GM12875 (cell line): ENCODE data around the gene CLDN10.

Experiments used
- H3K4me3 ChIP-seq: one replicate; pipeline ENCODE4 v1.5.1; 2011; ENCODE audit warnings: low read depth, low read length, control low read depth
- CTCF ChIP-seq: IDR thresholded peaks from 2 replicates; pipeline ENCODE4 v1.5.1; 2011; ENCODE audit warnings: low read depth, mild to moderate bottlenecking, control low read depth, inconsistent platforms, low read length, moderate library complexity, borderline replicate concordance; ENCODE audit not compliant: insufficient read depth

CLDN10 gene

GRCh38 chr13:95588721-95589120 lies 36.2 kb downstream of the CLDN10 start:
- TF ChIP-seq CTCF = no peak
- no peak overlapping the region for H3K4me3 ChIP-seq

GRCh38 chr13:95593462-95593861 lies 40.9 kb downstream of the CLDN10 start:
- no peak overlapping the region for H3K4me3 ChIP-seq
- TF ChIP-seq CTCF = no peak

- H3K4me3 ChIP-seq = no peak overlapping the region
- TF ChIP-seq CTCF = no peak
These were observed 44.2 kb downstream of the CLDN10 start for GRCh38 chr13:95596701-95597100.

GRCh38 chr13:95601216-95601615 lies 48.7 kb downstream of the CLDN10 start:
- no peak for TF ChIP-seq CTCF
- no peak overlapping the region for H3K4me3 ChIP-seq

GRCh38 chr13:95601906-95602305 lies 49.4 kb downstream of the CLDN10 start:
- H3K4me3 ChIP-seq = no peak overlapping the region
- no peak for TF ChIP-seq CTCF

DNA sequence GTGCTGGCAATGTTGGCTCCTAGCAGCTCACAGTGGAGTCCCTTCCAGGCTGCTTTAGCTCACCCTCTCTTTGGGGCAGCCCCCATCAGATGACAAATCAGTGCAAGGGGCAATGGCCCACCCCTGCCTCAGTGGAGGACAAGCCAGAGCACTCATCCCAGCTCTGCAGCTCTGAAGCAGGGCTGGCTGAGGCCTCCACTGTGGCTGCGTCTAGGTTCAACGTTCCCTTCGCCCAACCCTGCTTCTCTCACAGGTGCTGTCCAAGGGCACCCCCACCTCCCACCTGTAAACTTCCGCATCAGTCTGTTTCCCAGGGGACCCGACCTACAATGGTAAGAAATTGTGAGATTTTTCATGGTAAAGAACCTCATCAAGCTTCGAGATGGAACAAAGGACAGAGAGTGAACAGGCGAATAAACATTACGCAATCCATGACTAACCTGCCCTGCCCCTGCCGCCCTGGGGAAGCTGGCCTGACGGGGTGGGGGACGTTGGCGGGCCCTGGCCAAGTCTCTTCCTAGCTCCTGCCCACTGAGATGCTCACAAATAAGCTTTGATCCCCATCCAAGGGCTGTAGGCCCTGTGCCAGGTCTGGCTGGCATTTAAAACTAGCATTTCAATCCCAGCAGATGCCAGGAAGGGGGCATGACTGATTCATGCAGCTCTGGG lies 51.5 kb downstream of the CLDN10 start:
- H3K4me3 ChIP-seq = no peak overlapping the region
- no peak for TF ChIP-seq CTCF

GRCh38 chr13:95604556-95604915 lies 52.0 kb downstream of the CLDN10 start:
- TF ChIP-seq CTCF = no peak
- H3K4me3 ChIP-seq = no peak overlapping the region
